Esophagus muscularis mucosa (tissue), 4 donors: ENCODE data around the gene LETM1. TPM values are rescaled to one million over a fixed set of nuclear protein-coding genes. Genes with fewer than 3 reads are reported as not detected.

Experiments
- DNase-seq: peaks from one replicate; pipeline ENCODE4 v3.0.0-alpha.2; 2017; ENCODE audit errors: extremely low spot score
- H3K27ac ChIP-seq, 4 donors: fragments of 200-600 bp; sonication (generic); replicated peaks in 1 of 4; 1 replicate in 3 of 4; 2 replicates in 1 of 4; pipeline ENCODE4 v1.5.1; 2016 to 2019; ENCODE audit warnings: mild to moderate bottlenecking in 1 of 4
- H3K27me3 ChIP-seq, 4 donors: fragments of 200-600 bp; sonication (generic); one replicate each; pipeline versions ENCODE4 v1.5.1 to v1.6.0; 2016 to 2019
- H3K36me3 ChIP-seq, 4 donors: fragments of 200-600 bp; sonication (generic); one replicate each; pipeline ENCODE4 v1.5.1; 2016 to 2019
- H3K4me1 ChIP-seq, 4 donors: fragments of 200-600 bp; sonication (generic); one replicate each; pipeline ENCODE4 v1.5.1; 2016 to 2019
- H3K4me3 ChIP-seq, 4 donors: fragments of 200-600 bp; sonication (generic); 1 replicate in 2 of 4; 2 replicates in 2 of 4; pipeline ENCODE4 v1.5.1; 2016 to 2019; ENCODE audit warnings: mild to moderate bottlenecking in 4 of 4, moderate library complexity in 1 of 4
- H3K9me3 ChIP-seq, 4 donors: fragments of 200-600 bp; sonication (generic); 1 replicate in 3 of 4; 2 replicates in 1 of 4; pipeline ENCODE4 v1.5.1; 2016 to 2019
- EP300 ChIP-seq: sonication (generic); formaldehyde crosslinking; IDR thresholded peaks from one replicate; pipeline ENCODE4 v1.6.1; 2017; ENCODE audit warnings: antibody characterized with exemption
- POLR2A ChIP-seq: fragments of 450-650 bp; IDR thresholded peaks from one replicate; pipeline ENCODE4 v1.6.1; 2017; ENCODE audit warnings: antibody characterized with exemption, moderate library complexity, mild to moderate bottlenecking, low read depth
- POLR2AphosphoS5 ChIP-seq, 2 donors: sonication (generic); formaldehyde crosslinking; IDR thresholded peaks; one replicate each; pipeline ENCODE4 v1.6.1; 2017; ENCODE audit warnings: antibody characterized with exemption in 2 of 2
- WGBS: methylation state at CpG from one replicate; pipeline ENCODE4 v1.1.5; 2018; 5-methylcytosine and 5-hydroxymethylcytosine counted together
- intact Hi-C: fragments of 100-400 bp; cut with DNase I; formaldehyde crosslinking; loops from one replicate; pipeline ENCODE4 v1.15.1; 2023
- total RNA-seq, 4 donors: library from RNA; depleted of rRNA; stranded (reverse); fragments of >200 nt; gene quantifications; one replicate each; pipeline versions ENCODE4 v1.1.0 to v1.2.1, GENCODE V29; 2016
- TF ChIP-seq, protein P1 (sequence below), 3 experiments: fragments of 200-600 bp in 2 of 3; fragments of 450-650 bp in 1 of 3; sonication (generic) in 2 of 3; IDR thresholded peaks; one replicate each; pipeline ENCODE4 v1.5.1; 2017 to 2019; ENCODE audit warnings: antibody characterized with exemption in 3 of 3, mild to moderate bottlenecking in 2 of 3, moderate library complexity in 1 of 3

LETM1 gene
- total RNA-seq, 4 donors from 2014 or later, result 23.7 to 34.7 (median 33.3) TPM

DNA sequence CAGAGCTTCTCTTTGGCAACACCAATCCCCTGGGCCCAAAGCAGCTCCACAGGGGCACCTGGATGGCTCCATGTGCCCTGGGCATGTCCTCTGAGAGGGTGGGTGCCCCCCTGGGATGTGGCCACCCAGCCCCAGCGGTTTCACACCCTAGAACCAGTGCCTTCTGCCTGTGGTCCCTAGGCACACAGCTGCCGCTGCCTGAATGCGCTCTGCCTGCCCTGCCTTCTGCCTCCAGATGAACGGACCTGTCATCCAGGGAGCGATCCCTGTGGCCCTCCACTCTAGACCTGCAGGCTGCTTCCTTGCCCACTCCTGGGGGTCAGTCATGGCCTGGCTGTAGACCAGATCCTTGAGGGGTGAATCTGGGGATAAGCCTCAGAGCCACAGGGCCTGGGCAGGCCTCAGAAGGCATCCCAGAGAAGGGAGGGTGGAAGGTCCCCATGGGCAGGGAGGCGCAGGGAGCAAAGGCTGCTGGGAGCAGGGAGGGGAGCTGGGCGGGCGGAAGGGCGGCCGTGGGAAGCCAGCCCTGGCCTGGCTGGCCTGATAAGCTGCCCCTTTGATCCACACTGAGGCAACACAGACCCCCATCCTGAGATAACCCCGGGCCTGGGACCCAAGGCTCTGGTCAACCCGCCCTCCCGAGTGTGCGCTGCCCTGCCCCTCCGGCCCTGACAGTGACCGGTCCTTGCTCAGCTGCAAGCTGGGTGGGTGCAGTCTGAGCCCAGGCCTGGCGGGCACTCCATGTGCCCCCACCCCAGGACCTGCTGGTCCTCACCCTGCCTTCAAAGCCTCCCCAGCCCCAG is 71.0 kb downstream of the LETM1 start:
- Histone ChIP-seq H3K27ac (no peak overlapping the region), H3K4me3 (no peak overlapping the region), H3K9me3 (no peaks in the 10 kb centered on the region), H3K27me3 (peaks cover 0 to 19% (median 0%) of the 10 kb centered on the region in 4 donors), H3K4me1 (peaks cover 0 to 6% (median 3%) of the 10 kb centered on the region in 4 donors), H3K36me3 (no peaks in the 10 kb centered on the region)
- DNase-seq, result no peak
- no peak for TF ChIP-seq EP300
- no peak for TF ChIP-seq POLR2A
- TF ChIP-seq, protein P1, sequence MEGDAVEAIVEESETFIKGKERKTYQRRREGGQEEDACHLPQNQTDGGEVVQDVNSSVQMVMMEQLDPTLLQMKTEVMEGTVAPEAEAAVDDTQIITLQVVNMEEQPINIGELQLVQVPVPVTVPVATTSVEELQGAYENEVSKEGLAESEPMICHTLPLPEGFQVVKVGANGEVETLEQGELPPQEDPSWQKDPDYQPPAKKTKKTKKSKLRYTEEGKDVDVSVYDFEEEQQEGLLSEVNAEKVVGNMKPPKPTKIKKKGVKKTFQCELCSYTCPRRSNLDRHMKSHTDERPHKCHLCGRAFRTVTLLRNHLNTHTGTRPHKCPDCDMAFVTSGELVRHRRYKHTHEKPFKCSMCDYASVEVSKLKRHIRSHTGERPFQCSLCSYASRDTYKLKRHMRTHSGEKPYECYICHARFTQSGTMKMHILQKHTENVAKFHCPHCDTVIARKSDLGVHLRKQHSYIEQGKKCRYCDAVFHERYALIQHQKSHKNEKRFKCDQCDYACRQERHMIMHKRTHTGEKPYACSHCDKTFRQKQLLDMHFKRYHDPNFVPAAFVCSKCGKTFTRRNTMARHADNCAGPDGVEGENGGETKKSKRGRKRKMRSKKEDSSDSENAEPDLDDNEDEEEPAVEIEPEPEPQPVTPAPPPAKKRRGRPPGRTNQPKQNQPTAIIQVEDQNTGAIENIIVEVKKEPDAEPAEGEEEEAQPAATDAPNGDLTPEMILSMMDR (IDR thresholded peaks at IDR 0.05), result no peak
- TF ChIP-seq POLR2AphosphoS5 (IDR thresholded peaks at IDR 0.05), result no peak
- intact Hi-C loops, result no loop called here
- WGBS, result 80% methylated on average over 5 of the region's 17 CpGs

GRCh38 chr4:1784395-1784788 is 71.6 kb downstream of the LETM1 start:
- no peak for DNase-seq
- Histone ChIP-seq H3K27ac (no peak overlapping the region), H3K4me1 (peaks cover 0 to 6% (median 3%) of the 10 kb centered on the region in 4 donors), H3K9me3 (no peaks in the 10 kb centered on the region), H3K4me3 (no peak overlapping the region), H3K36me3 (no peaks in the 10 kb centered on the region), H3K27me3 (peaks cover 0 to 20% (median 0%) of the 10 kb centered on the region in 4 donors)
- TF ChIP-seq, protein P1 (IDR thresholded peaks at IDR 0.05), result no peak
- TF ChIP-seq EP300 (no peak), POLR2A (no peak), POLR2AphosphoS5 (IDR thresholded peaks at IDR 0.05) (no peak)
- WGBS, result 88% methylated on average over 3 of the region's 10 CpGs
- intact Hi-C loops, result no loop called here

DNA sequence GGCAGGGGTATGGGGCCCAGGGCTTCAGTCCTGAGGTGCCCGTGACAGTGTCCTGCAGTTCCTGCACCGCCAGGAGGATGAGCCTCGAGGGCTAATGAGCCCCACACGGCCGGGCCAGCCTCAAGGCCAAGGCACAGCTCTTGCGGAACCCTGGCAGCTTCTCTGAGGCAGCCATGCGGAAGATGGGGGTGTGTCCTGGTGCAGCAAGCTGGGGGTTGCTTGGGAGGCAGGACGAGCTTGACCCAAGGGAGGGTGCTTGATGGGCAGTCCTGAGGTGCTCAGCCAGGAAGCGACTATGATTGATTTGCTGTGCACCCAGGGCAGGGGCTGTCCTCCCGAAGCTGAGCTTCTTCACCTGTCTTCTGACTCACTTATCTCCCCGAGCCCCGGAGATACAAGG is 72.0 kb downstream of the LETM1 start:
- 78% methylated on average over 5 of the region's 12 CpGs for WGBS
- peaks cover 0 to 23% (median 0%) of the 10 kb centered on the region in 4 donors for H3K27me3 ChIP-seq
- H3K4me3 ChIP-seq, result no peak overlapping the region
- no peaks in the 10 kb centered on the region for H3K36me3 ChIP-seq
- H3K4me1 ChIP-seq, result peaks cover 0 to 6% (median 3%) of the 10 kb centered on the region in 4 donors
- no peak for TF ChIP-seq POLR2A
- TF ChIP-seq EP300, result no peak
- TF ChIP-seq, protein P1 (IDR thresholded peaks at IDR 0.05), result no peak
- TF ChIP-seq POLR2AphosphoS5 (IDR thresholded peaks at IDR 0.05), result no peak
- H3K27ac ChIP-seq, result no peak overlapping the region
- intact Hi-C loops, result no loop called here
- DNase-seq, result no peak
- no peaks in the 10 kb centered on the region for H3K9me3 ChIP-seq

DNA sequence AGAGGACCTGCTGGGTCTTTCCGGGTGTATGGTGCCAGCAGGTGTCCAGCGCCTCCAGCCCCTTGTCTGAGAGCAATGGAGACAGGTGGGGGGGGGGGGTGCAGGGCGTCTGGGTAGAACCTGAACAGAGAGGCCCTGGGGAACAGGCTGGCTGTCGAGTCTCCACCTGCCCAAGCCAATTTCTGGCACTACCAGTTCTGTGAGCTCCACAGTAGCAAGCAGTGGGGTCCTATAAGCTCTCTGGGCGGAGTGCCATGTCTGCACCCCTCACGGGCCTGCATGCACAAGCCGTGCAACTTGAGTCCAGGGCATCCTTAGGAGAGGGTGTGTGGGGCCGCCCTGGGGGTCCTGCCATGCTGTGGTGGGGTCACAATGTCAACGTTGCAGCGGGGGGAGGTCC is 72.9 kb downstream of the LETM1 start:
- Histone ChIP-seq H3K27me3 (peaks cover 0 to 33% (median 0%) of the 10 kb centered on the region in 4 donors), H3K36me3 (no peaks in the 10 kb centered on the region), H3K27ac (no peak overlapping the region), H3K4me3 (no peak overlapping the region), H3K9me3 (no peaks in the 10 kb centered on the region), H3K4me1 (peaks cover 0 to 6% (median 3%) of the 10 kb centered on the region in 4 donors)
- no peak for TF ChIP-seq EP300
- TF ChIP-seq, protein P1 (IDR thresholded peaks at IDR 0.05), result no peak
- no peak for TF ChIP-seq POLR2A
- TF ChIP-seq POLR2AphosphoS5 (IDR thresholded peaks at IDR 0.05), result no peak
- 80% methylated on average over 1 of the region's 10 CpGs for WGBS
- intact Hi-C loops, result no loop called here
- no peak for DNase-seq
